HG02938 (cell line): ENCODE data around the gene OR51V1.
A peak's percentile ranks its signal among the peaks of the same experiment; 100 is the strongest.

Source experiments
- ATAC-seq: cut with Tn5 transposase; IDR thresholded peaks from one replicate; pipeline ENCODE4 v1.9.1; 2021; ENCODE audit warnings: mild to moderate bottlenecking, moderate library complexity; ENCODE audit not compliant: unreplicated experiment

Gene OR51V1

GRCh38 chr11:5231111-5231510 lies 30.6 kb upstream of the OR51V1 start:
- no peak for ATAC-seq

GRCh38 chr11:5230266-5230665 lies 29.8 kb upstream of the OR51V1 start:
- ATAC-seq = no peak

GRCh38 chr11:5229796-5230195 lies 29.3 kb upstream of the OR51V1 start:
- ATAC-seq = no peak

GRCh38 chr11:5229356-5229755 lies 28.9 kb upstream of the OR51V1 start:
- no peak for ATAC-seq

GRCh38 chr11:5228124-5228523 lies 27.6 kb upstream of the OR51V1 start:
- ATAC-seq = no peak

- ATAC-seq = no peak
Observed at GRCh38 chr11:5227681-5228080, 27.2 kb upstream of the OR51V1 start.

- ATAC-seq = no peak
Observed at GRCh38 chr11:5226732-5227310, 26.3 kb upstream of the OR51V1 start, which contains the start of gene HBB. HBB (minus strand) TSS chr11:5227071; CDS start chr11:5227021, 50 bp downstream.

GRCh38 chr11:5225480-5225871 lies 25.0 kb upstream of the OR51V1 start:
- no peak for ATAC-seq

GRCh38 chr11:5224538-5225479 lies 24.3 kb upstream of the OR51V1 start:
- no peak for ATAC-seq

- ATAC-seq = no peak
Observed at GRCh38 chr11:5223686-5224085, 23.2 kb upstream of the OR51V1 start.

GRCh38 chr11:5223146-5223545 lies 22.7 kb upstream of the OR51V1 start:
- no peak for ATAC-seq

GRCh38 chr11:5210376-5210885 lies 9.9 kb upstream of the OR51V1 start:
- ATAC-seq = no peak

GRCh38 chr11:5204787-5205186 lies 4.3 kb upstream of the OR51V1 start:
- ATAC-seq = peak; percentile 82

- no peak for ATAC-seq
Observed at GRCh38 chr11:5203366-5203765, 2.9 kb upstream of the OR51V1 start.

- ATAC-seq = no peak
Observed at GRCh38 chr11:5198285-5198684, 2.2 kb downstream of the OR51V1 start.

- ATAC-seq = no peak
Observed at GRCh38 chr11:5197536-5197935, 2.9 kb downstream of the OR51V1 start.

GRCh38 chr11:5196731-5197130 lies 3.8 kb downstream of the OR51V1 start:
- ATAC-seq = no peak

- ATAC-seq = no peak
Observed at GRCh38 chr11:5196067-5196466, 4.4 kb downstream of the OR51V1 start.

GRCh38 chr11:5192738-5193137 lies 7.7 kb downstream of the OR51V1 start:
- no peak for ATAC-seq

GRCh38 chr11:5188201-5188600 lies 12.3 kb downstream of the OR51V1 start:
- no peak for ATAC-seq

- ATAC-seq = no peak
Observed at GRCh38 chr11:5178046-5178837, 22.2 kb downstream of the OR51V1 start.
